Smooth muscle cell (in vitro differentiated cells): ENCODE results near the gene TFDP1. TPM values are rescaled to one million over a fixed set of nuclear protein-coding genes. Genes with fewer than 3 reads are reported as not detected.

Experiments
- DNase-seq: peaks from one replicate; lab custom pipeline; 2025; ENCODE audit not compliant: unreplicated experiment; lab: John Stamatoyannopoulos, UW
- H2AFZ ChIP-seq: fragments of 200-600 bp; sonication (generic); 2 replicates; pipeline ENCODE4 v1.6.0; 2016; ENCODE audit warnings: antibody characterized with exemption, low read depth, mild to moderate bottlenecking
- H3F3A ChIP-seq: fragments of 200-600 bp; sonication (generic); 2 replicates; pipeline ENCODE4 v1.6.0; 2017; ENCODE audit warnings: antibody characterized with exemption, low read depth
- H3K27ac ChIP-seq: fragments of 200-600 bp; sonication (generic); 2 replicates; pipeline ENCODE4 v1.5.1; 2016; ENCODE audit warnings: low read depth, mild to moderate bottlenecking
- H3K27me3 ChIP-seq: fragments of 200-600 bp; sonication (generic); 2 replicates; pipeline ENCODE4 v1.6.1; 2016; ENCODE audit warnings: low read depth, mild to moderate bottlenecking
- H3K36me3 ChIP-seq: fragments of 200-600 bp; sonication (generic); 2 replicates; pipeline ENCODE4 v1.5.1; 2016; ENCODE audit warnings: low read depth
- H3K4me1 ChIP-seq: fragments of 200-600 bp; sonication (generic); 2 replicates; pipeline ENCODE4 v1.5.1; 2016; ENCODE audit warnings: low read depth
- H3K4me2 ChIP-seq: fragments of 200-600 bp; sonication (generic); 2 replicates; pipeline ENCODE4 v1.6.0; 2016; ENCODE audit warnings: mild to moderate bottlenecking
- H3K4me3 ChIP-seq: fragments of 200-600 bp; sonication (generic); 2 replicates; pipeline ENCODE4 v1.5.1; 2016; ENCODE audit warnings: mild to moderate bottlenecking
- H3K79me2 ChIP-seq: fragments of 200-600 bp; sonication (generic); 2 replicates; pipeline ENCODE4 v1.6.0; 2016; ENCODE audit warnings: low read depth, mild to moderate bottlenecking
- H3K9ac ChIP-seq: fragments of 200-600 bp; sonication (generic); 2 replicates; pipeline ENCODE4 v1.6.0; 2016; ENCODE audit warnings: low read depth
- H3K9me3 ChIP-seq: fragments of 200-600 bp; sonication (generic); replicated peaks from 2 replicates; pipeline ENCODE4 v1.5.1; 2016; ENCODE audit warnings: low read depth
- H4K20me1 ChIP-seq: fragments of 200-600 bp; sonication (generic); 2 replicates; pipeline ENCODE4 v1.6.0; 2016; ENCODE audit warnings: low read depth
- CTCF ChIP-seq: fragments of 200-600 bp; sonication (generic); IDR thresholded peaks from 2 replicates; pipeline ENCODE4 v1.5.1; 2017; ENCODE audit warnings: borderline replicate concordance, mild to moderate bottlenecking, antibody characterized with exemption; ENCODE audit not compliant: insufficient read depth, poor library complexity, severe bottlenecking
- WGBS: methylation state at CpG from one replicate; pipeline ENCODE4 v1.1.7; 2016; ENCODE audit warnings: low lambda C conversion rate; 5-methylcytosine and 5-hydroxymethylcytosine counted together
- polyA plus RNA-seq: library from polyadenylated mRNA; unstranded; fragments of >200 nt; fragmentation: Nextera tagmentation; extraction: Ambion mirVana; gene quantifications from 2 replicates; pipeline ENCODE4 v1.2.1, GENCODE V29; 2016
- total RNA-seq: library from RNA; depleted of rRNA; stranded (reverse); fragments of >200 nt; gene quantifications from 2 replicates; pipeline ENCODE4 v1.2.3, GENCODE V29; 2014

The TFDP1 gene
- total and polyA plus RNA-seq, 2 experiments from 2014 or later: 52.8 to 53.6 TPM

- no peak overlapping the region for H3K4me3 ChIP-seq
- H4K20me1 ChIP-seq: no peaks in the 10 kb centered on the region
- H3K27me3 ChIP-seq: no peaks in the 10 kb centered on the region
- no peaks in the 10 kb centered on the region for H3K9me3 ChIP-seq
- no peaks in the 10 kb centered on the region for H3K4me1 ChIP-seq
- 95% methylated on average over 36 of the region's 39 CpGs for WGBS
- H3K79me2 ChIP-seq: no peaks in the 10 kb centered on the region
- no peak overlapping the region for H2AFZ ChIP-seq
- H3K9ac ChIP-seq: no peak overlapping the region
- H3K36me3 ChIP-seq: no peaks in the 10 kb centered on the region
- no peak for DNase-seq
- no peaks in the 10 kb centered on the region for H3F3A ChIP-seq
- H3K27ac ChIP-seq: no peak overlapping the region
- no peak for TF ChIP-seq CTCF
- no peak overlapping the region for H3K4me2 ChIP-seq
These were observed 70.2 kb downstream of the TFDP1 start for GRCh38 chr13:113654591-113655345.

- no peak overlapping the region for H3K4me2 ChIP-seq
- H3K27ac ChIP-seq: no peak overlapping the region
- TF ChIP-seq CTCF: no peak
- H3K27me3 ChIP-seq: no peaks in the 10 kb centered on the region
- H3K9me3 ChIP-seq: no peaks in the 10 kb centered on the region
- no peak overlapping the region for H3K9ac ChIP-seq
- H3K36me3 ChIP-seq: no peaks in the 10 kb centered on the region
- H3K79me2 ChIP-seq: no peaks in the 10 kb centered on the region
- 91% methylated on average over 15 of the region's 15 CpGs for WGBS
- no peaks in the 10 kb centered on the region for H3F3A ChIP-seq
- no peaks in the 10 kb centered on the region for H3K4me1 ChIP-seq
- H2AFZ ChIP-seq: no peak overlapping the region
- no peak overlapping the region for H3K4me3 ChIP-seq
- no peaks in the 10 kb centered on the region for H4K20me1 ChIP-seq
- no peak for DNase-seq
These were observed 70.9 kb downstream of the TFDP1 start for GRCh38 chr13:113655346-113656002.

- no peaks in the 10 kb centered on the region for H3K79me2 ChIP-seq
- no peaks in the 10 kb centered on the region for H3K27me3 ChIP-seq
- H2AFZ ChIP-seq: no peak overlapping the region
- WGBS: 99% methylated on average over 21 of the region's 25 CpGs
- H3K9ac ChIP-seq: no peak overlapping the region
- H3K27ac ChIP-seq: no peak overlapping the region
- no peaks in the 10 kb centered on the region for H3K9me3 ChIP-seq
- H3K4me3 ChIP-seq: no peak overlapping the region
- H3K36me3 ChIP-seq: no peaks in the 10 kb centered on the region
- no peak for DNase-seq
- H3K4me2 ChIP-seq: no peak overlapping the region
- H4K20me1 ChIP-seq: no peaks in the 10 kb centered on the region
- no peaks in the 10 kb centered on the region for H3K4me1 ChIP-seq
- TF ChIP-seq CTCF: no peak
- no peaks in the 10 kb centered on the region for H3F3A ChIP-seq
These were observed 71.5 kb downstream of the TFDP1 start for GRCh38 chr13:113656003-113656588.
